Vagina (tissue), 2 donors: ENCODE data around the gene TOX2.

Experiments used
- POLR2A ChIP-seq, 2 donors: fragments of 450-650 bp; IDR thresholded peaks; one replicate each; pipeline ENCODE4 v1.6.1; 2017; ENCODE audit warnings: antibody characterized with exemption in 2 of 2, mild to moderate bottlenecking in 2 of 2, moderate library complexity in 2 of 2
- TF ChIP-seq, protein P1 (sequence below), 3 experiments: fragments of 450-650 bp in 2 of 3; fragments of 200-600 bp in 1 of 3; sonication (generic) in 1 of 3; IDR thresholded peaks; one replicate each; pipeline ENCODE4 v1.5.1; 2017 to 2019; ENCODE audit warnings: antibody characterized with exemption in 3 of 3, mild to moderate bottlenecking in 2 of 3, moderate library complexity in 2 of 3

DNA sequence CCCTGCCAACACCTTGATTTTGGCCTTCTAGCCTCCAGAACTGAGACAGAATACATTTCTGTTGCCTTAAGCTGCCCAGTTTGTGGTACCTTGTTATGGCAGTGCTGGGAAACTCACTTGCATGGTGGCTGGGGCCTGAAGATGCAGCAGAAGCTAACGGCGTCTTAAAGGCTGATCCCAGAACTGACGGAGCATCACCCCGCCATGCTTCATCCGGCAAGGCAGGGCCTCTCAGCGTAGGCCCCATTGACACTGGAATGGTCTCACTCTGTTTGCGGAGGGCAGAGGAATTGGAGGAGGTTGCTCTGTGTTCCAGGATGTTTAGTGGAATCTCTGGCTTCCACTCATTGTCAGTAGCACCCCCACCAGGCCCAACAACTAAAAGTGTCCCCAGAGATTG lies 170.2 kb downstream of the TOX2 start:
- TF ChIP-seq POLR2A (IDR thresholded peaks at IDR 0.05) = no peak
- TF ChIP-seq, protein P1, sequence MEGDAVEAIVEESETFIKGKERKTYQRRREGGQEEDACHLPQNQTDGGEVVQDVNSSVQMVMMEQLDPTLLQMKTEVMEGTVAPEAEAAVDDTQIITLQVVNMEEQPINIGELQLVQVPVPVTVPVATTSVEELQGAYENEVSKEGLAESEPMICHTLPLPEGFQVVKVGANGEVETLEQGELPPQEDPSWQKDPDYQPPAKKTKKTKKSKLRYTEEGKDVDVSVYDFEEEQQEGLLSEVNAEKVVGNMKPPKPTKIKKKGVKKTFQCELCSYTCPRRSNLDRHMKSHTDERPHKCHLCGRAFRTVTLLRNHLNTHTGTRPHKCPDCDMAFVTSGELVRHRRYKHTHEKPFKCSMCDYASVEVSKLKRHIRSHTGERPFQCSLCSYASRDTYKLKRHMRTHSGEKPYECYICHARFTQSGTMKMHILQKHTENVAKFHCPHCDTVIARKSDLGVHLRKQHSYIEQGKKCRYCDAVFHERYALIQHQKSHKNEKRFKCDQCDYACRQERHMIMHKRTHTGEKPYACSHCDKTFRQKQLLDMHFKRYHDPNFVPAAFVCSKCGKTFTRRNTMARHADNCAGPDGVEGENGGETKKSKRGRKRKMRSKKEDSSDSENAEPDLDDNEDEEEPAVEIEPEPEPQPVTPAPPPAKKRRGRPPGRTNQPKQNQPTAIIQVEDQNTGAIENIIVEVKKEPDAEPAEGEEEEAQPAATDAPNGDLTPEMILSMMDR (IDR thresholded peaks at IDR 0.05) = no peak
